Astrocyte (in vitro differentiated cells and primary cell): ENCODE results near the gene PJA1. TPM values are rescaled to one million over a fixed set of nuclear protein-coding genes. Genes with fewer than 3 reads are reported as not detected.

Source experiments
- DNase-seq: peaks from one replicate; pipeline ENCODE4 v3.0.0-alpha.2; 2010; ENCODE audit warnings: low read depth
- FAIRE-seq: peaks from 2 replicates; lab custom pipeline; 2011; peaks lifted over from hg19 to GRCh38; lab: Jason Lieb, UNC
- H2AFZ ChIP-seq: 2 replicates; pipeline ENCODE4 v1.6.0; 2012; ENCODE audit warnings: low read depth, low read length, inconsistent platforms
- H3K27ac ChIP-seq: 2 replicates; pipeline ENCODE4 v1.5.1; 2011; ENCODE audit warnings: low read depth, low read length, inconsistent platforms
- H3K27me3 ChIP-seq: 2 replicates; pipeline ENCODE4 v1.6.0; 2011; ENCODE audit warnings: low read length, inconsistent platforms; ENCODE audit not compliant: insufficient read depth
- H3K36me3 ChIP-seq: 2 replicates; pipeline ENCODE4 v1.5.1; 2011; ENCODE audit warnings: low read length, inconsistent platforms; ENCODE audit not compliant: insufficient read depth
- H3K4me1 ChIP-seq: 2 replicates; pipeline ENCODE4 v1.5.1; 2011; ENCODE audit warnings: low read length, inconsistent platforms; ENCODE audit not compliant: insufficient read depth
- H3K4me2 ChIP-seq: 2 replicates; pipeline ENCODE4 v1.6.0; 2012; ENCODE audit warnings: low read length, inconsistent platforms
- H3K4me3 ChIP-seq: 2 replicates; pipeline ENCODE4 v1.5.1; 2011; ENCODE audit warnings: low read depth, mild to moderate bottlenecking, low read length, inconsistent platforms; ENCODE audit not compliant: insufficient read depth
- H3K79me2 ChIP-seq: 2 replicates; pipeline ENCODE4 v1.6.0; 2012; ENCODE audit warnings: mild to moderate bottlenecking, low read length, inconsistent platforms; ENCODE audit not compliant: insufficient read depth
- H3K9ac ChIP-seq: 2 replicates; pipeline ENCODE4 v1.6.0; 2012; ENCODE audit warnings: mild to moderate bottlenecking, low read length, inconsistent platforms
- H3K9me3 ChIP-seq: 2 replicates; pipeline ENCODE4 v1.5.1; 2012; ENCODE audit warnings: low read depth, mild to moderate bottlenecking, low read length, inconsistent platforms; ENCODE audit not compliant: insufficient read depth
- H4K20me1 ChIP-seq: 2 replicates; pipeline ENCODE4 v1.6.0; 2012; ENCODE audit warnings: low read length, inconsistent platforms; ENCODE audit not compliant: insufficient read depth
- H3K27ac Mint-ChIP-seq: one replicate; pipeline ENCODE4 v1.8.0; 2021; ENCODE audit warnings: mild to moderate bottlenecking, mixed read lengths; ENCODE audit not compliant: unreplicated experiment
- H3K27me3 Mint-ChIP-seq: one replicate; pipeline ENCODE4 v1.8.0; 2021; ENCODE audit warnings: low read depth, mixed read lengths; ENCODE audit not compliant: unreplicated experiment
- H3K36me3 Mint-ChIP-seq: one replicate; pipeline ENCODE4 v1.8.0; 2021; ENCODE audit warnings: low read depth, mixed read lengths; ENCODE audit not compliant: unreplicated experiment
- H3K4me1 Mint-ChIP-seq: one replicate; pipeline ENCODE4 v1.8.0; 2021; ENCODE audit warnings: low read depth, mixed read lengths; ENCODE audit not compliant: unreplicated experiment
- H3K4me3 Mint-ChIP-seq: one replicate; pipeline ENCODE4 v1.8.0; 2021; ENCODE audit warnings: mild to moderate bottlenecking, moderate library complexity, mixed read lengths; ENCODE audit not compliant: unreplicated experiment
- H3K9me3 Mint-ChIP-seq: one replicate; pipeline ENCODE4 v1.8.0; 2021; ENCODE audit warnings: mild to moderate bottlenecking, mixed read lengths; ENCODE audit not compliant: unreplicated experiment
- CTCF ChIP-seq: IDR thresholded peaks from 2 replicates; pipeline ENCODE4 v1.5.1; 2011; ENCODE audit warnings: low read depth, mild to moderate bottlenecking, inconsistent platforms, low read length, moderate library complexity; ENCODE audit not compliant: insufficient read depth
- EZH2 ChIP-seq: IDR thresholded peaks from 2 replicates; pipeline ENCODE4 v1.6.1; 2012; ENCODE audit warnings: mild to moderate bottlenecking, low read length, inconsistent platforms; ENCODE audit not compliant: insufficient read depth
- total RNA-seq: library from RNA; stranded (reverse); gene quantifications from 2 replicates; pipeline ENCODE4 v1.2.1, GENCODE V29; 2021

The PJA1 gene
- total RNA-seq, 1 donor from 2014 or later: 28.9 TPM

DNA sequence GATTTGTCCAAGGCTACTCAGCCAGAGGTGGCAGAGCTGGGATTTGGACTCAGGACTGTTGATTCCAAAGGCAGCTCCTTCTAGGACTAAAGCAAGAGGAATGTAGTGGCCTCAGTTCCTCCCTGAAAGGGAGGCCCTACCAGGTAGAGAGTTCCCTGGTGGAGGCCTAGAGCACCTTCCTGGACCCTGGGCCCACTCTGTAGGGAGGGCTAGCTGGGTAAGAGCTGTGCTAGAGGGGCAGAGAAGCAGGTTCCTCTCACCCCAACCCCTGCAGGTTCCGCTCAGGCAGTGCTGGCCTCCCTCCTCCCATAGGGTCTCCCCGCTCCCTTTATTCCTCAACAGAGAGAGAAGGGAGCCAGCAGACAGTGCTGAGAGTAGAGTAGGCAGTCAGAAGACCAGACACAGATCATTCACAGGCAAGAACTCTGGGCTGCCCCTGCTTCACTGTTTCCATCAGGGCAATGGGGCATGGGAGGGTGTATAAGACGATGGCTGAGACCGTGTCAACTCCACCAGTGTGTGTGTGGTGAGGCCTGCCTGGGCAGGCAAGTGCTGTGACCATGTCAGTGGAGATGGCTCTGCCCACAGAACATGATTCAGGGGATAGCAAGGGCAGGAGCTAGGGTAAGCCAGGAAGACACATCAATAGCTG is 12.4 kb upstream of the PJA1 start:
- no peaks in the 10 kb centered on the region for H3K36me3 Mint-ChIP-seq
- no peak overlapping the region for H3K4me2 ChIP-seq
- no peak overlapping the region for H2AFZ ChIP-seq
- H4K20me1 ChIP-seq: no peaks in the 10 kb centered on the region
- H3K27ac ChIP-seq: no peak overlapping the region
- TF ChIP-seq EZH2: no peak
- TF ChIP-seq CTCF: no peak
- DNase-seq: no peak
- peaks cover 2% of the 10 kb centered on the region for H3K27me3 ChIP-seq
- no peak overlapping the region for H3K9ac ChIP-seq
- peaks cover 3% of the 10 kb centered on the region for H3K9me3 Mint-ChIP-seq
- no peaks in the 10 kb centered on the region for H3K36me3 ChIP-seq
- no peak overlapping the region for H3K4me3 Mint-ChIP-seq
- no peaks in the 10 kb centered on the region for H3K4me1 Mint-ChIP-seq
- H3K4me3 ChIP-seq: no peak overlapping the region
- H3K4me1 ChIP-seq: no peaks in the 10 kb centered on the region
- no peak for FAIRE-seq
- peaks cover 19% of the 10 kb centered on the region for H3K27me3 Mint-ChIP-seq
- H3K79me2 ChIP-seq: no peaks in the 10 kb centered on the region
- H3K9me3 ChIP-seq: no peaks in the 10 kb centered on the region
- no peak overlapping the region for H3K27ac Mint-ChIP-seq

DNA sequence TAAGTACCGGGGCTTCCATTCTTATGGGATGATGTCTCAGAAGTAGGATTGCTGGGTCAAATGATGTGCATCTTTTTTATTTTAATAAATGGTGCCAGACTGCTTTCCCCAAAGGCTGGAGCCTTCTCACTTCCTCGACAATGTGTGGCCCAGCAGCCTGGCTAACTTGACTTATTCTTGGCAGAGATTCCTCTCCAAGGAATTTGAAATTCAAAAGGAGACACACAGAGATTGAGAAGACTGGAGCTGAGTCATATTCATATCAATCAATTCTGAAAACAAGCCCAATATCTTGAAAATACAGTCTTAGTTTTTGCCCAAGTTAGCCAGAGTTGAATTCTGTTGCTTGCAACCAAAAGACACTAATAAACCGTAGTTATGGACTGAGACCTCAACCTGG is 10.8 kb upstream of the PJA1 start:
- Mint-ChIP-seq H3K9me3 (peaks cover 5% of the 10 kb centered on the region), H3K27ac (no peak overlapping the region), H3K27me3 (peaks cover 17% of the 10 kb centered on the region), H3K4me1 (no peaks in the 10 kb centered on the region), H3K36me3 (no peaks in the 10 kb centered on the region), H3K4me3 (no peak overlapping the region)
- Histone ChIP-seq H3K27ac (no peak overlapping the region), H3K4me2 (no peak overlapping the region), H3K4me1 (no peaks in the 10 kb centered on the region), H3K27me3 (peaks cover 2% of the 10 kb centered on the region), H4K20me1 (no peaks in the 10 kb centered on the region), H3K4me3 (no peak overlapping the region), H2AFZ (no peak overlapping the region), H3K9ac (no peak overlapping the region), H3K36me3 (no peaks in the 10 kb centered on the region), H3K9me3 (no peaks in the 10 kb centered on the region), H3K79me2 (no peaks in the 10 kb centered on the region)
- DNase-seq (no peak), FAIRE-seq (peak; percentile 75)
- no peak for TF ChIP-seq CTCF
- no peak for TF ChIP-seq EZH2

DNA sequence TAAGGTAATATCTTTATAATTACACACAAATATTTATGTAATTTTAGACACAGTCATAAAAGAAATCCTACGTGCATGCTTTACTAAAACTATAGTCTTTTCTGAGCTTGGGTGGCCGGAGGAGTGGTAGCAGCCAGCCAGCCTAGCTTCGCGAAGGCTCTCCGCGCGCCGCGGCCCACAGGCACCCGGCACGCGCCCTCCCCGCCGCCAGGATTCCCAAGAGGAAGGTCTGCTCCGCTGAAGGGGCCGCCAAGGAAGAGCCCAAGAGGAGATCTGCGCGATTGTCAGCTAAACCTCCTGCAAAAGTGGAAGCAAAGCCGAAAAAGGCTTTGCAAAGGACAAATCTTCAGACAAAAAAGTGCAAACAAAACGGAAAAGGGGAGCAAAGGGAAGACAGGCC is 8.7 kb upstream of the PJA1 start:
- no peak overlapping the region for H3K27ac Mint-ChIP-seq
- H3K4me3 Mint-ChIP-seq: no peak overlapping the region
- Histone ChIP-seq H4K20me1 (no peaks in the 10 kb centered on the region), H3K9ac (no peak overlapping the region), H3K27ac (no peak overlapping the region), H2AFZ (no peak overlapping the region), H3K36me3 (no peaks in the 10 kb centered on the region), H3K79me2 (no peaks in the 10 kb centered on the region), H3K4me3 (no peak overlapping the region), H3K4me2 (no peak overlapping the region), H3K9me3 (no peaks in the 10 kb centered on the region), H3K27me3 (no peaks in the 10 kb centered on the region), H3K4me1 (no peaks in the 10 kb centered on the region)
- no peak for DNase-seq
- no peak for FAIRE-seq
- H3K36me3 Mint-ChIP-seq: no peaks in the 10 kb centered on the region
- peaks cover 5% of the 10 kb centered on the region for H3K9me3 Mint-ChIP-seq
- peaks cover 10% of the 10 kb centered on the region for H3K27me3 Mint-ChIP-seq
- H3K4me1 Mint-ChIP-seq: no peaks in the 10 kb centered on the region
- TF ChIP-seq EZH2 (no peak), CTCF (no peak)
